Renal pelvis (tissue), 4 donors: ENCODE results near the gene NFATC2. TPM values are rescaled to one million over a fixed set of nuclear protein-coding genes. Genes with fewer than 3 reads are reported as not detected.
"Not testable (repeated sequence)": the region's sequence is repeated elsewhere in the genome, so short reads cannot be mapped to it uniquely, and the experiment has no call there.

Experiments used
- DNase-seq: peaks from one replicate; pipeline ENCODE4 v3.0.0-alpha.2; 2013
- polyA plus RNA-seq, 3 donors: library from polyadenylated mRNA; unstranded; fragments of 120-200 nt; gene quantifications; one replicate each; pipeline ENCODE4 v1.2.1, GENCODE V29; 2013; ENCODE audit not compliant: insufficient read length in 3 of 3

The NFATC2 gene
- polyA plus RNA-seq, 3 donors: 1.6 to 1.7 (median 1.7) TPM

DNA sequence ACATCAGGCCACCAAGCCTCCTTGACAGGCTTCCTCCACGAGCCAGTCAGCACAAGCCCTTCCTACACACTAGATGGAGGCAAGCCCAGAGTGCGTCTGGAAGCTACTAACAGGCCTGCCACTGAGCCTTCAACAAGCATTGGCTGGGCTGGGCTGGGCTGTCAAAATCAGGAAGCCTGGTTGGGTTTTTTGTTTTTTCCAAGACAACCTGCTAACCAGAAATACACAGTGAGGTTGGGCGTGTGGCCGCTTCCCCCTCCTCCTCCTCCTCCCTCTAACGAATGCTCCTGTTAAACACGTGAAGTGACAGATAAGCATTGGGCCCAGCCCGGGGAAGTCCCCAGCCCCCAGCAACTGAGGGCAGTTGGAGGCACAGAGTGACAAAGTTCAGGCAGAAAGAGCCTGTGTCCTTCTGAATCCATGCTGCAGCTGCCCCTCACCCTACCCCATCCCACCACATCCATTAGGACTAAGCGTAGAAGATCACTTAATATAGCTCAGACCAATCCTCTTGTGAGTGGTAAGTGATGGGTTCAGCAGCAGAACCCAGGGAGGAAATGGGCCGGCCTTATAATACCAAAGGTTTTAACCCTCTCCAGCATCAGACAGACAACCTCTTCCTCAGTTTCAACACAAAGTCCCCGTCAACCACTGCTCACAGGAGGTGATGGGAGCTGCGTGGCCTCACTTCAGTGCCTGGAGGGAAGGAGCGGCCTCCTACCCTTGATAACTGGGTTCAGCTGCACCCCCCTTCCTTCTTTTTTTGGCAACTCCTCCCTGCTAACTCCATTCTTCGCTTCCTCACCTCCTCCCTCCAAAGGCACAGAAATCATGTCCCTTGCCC lies 1.1 kb downstream of the NFATC2 start:
- peak; percentile 69 for DNase-seq

DNA sequence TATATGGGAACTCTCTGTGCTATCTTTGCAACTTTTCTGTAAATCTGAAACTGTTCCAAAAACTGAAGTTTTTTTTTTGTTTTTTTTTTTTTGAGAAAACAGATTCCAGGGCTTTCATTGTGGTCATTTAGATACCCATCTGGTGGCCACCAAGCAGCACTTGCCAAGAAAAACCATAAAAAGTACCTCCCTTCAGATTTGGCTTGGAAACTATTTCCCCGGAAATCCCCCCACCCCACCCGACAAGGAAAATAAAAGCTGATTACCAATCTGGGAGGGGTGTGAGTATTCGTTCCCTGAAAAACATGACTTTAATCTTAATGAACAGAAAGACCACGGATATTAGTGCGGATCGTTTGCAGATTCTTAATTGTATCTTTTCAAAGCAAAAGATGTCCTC lies 1.9 kb downstream of the NFATC2 start:
- no peak for DNase-seq

DNA sequence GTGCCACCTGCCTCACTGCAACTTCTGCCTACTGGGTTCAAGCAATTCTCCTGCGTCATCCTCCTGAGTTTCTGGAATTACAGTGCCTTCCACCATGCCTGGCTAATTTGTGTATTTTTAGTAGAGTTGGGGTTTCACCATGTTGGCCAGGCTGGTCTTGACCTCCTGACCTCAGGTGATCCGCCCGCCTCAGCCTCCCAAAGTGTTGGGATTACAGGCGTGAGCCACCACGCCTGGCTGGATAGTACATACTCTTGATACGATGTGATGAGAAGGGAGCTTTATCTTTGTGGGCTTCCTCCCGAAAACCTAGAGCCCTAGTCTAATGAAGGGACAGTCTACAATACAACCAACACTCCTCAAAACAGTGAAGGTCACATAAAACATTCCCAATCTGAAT lies 2.4 kb downstream of the NFATC2 start:
- not testable (repeated sequence) for DNase-seq

DNA sequence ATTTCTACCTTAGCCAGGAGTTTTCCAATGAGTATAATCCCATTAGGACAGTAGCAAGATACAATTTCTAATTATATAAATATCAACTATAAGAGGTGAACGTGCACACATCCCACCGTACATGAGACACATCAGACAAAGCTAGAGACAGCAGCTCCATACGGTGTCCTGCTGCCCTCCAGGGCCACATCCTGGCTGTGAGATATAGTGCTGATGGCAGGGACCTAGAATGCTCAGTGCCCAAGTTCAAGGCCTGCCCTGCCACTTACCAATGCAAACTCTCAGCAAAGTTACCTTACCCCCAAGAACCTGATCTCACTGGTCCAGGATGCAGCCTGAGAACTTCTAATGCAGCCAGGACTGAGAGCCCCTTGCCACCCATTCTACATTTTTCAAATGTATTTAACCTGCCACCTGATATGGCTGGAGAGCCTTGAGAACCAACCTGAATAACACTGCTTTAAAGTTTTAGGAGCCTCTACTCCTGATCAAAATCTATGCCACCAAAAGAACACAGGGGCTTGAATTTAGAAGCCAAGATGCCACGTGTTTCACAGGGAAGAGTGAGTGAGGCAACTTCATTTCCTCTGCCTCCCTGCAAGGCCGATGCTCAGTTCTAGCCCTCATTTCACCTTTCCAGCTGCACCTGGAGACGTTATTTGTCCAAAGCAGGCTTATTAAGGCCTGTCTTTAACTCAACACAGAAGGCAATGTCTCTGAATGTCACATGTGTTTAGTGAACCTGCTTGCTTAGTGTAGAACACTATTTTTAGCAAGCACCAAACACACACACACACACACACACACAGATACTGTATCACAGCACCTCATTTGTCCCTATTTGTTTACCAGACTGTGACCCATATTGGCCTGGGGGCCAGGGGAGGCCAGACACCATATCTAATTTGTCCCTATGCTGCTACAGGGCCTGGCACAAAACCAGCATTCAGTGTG lies 6.1 kb downstream of the NFATC2 start:
- no peak for DNase-seq

DNA sequence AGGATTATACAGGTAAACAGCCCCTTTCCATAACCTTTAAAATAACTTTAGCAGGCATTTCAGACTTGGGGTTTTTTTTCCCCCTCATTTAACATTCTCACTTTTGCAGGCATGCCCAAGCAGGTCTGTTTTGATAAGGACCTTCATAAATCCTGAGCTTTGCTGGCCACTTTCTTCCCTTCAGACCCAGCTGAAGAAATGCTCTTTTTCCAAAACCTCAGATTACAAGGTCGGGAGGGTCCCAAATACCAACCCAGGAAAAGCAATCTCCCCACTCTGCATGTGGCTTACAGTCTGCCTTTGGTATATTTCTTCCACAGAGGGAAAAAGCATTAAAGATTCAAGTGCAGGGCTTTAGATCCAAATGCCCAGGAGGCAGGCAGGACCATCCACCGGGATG lies 6.8 kb downstream of the NFATC2 start:
- no peak for DNase-seq

DNA sequence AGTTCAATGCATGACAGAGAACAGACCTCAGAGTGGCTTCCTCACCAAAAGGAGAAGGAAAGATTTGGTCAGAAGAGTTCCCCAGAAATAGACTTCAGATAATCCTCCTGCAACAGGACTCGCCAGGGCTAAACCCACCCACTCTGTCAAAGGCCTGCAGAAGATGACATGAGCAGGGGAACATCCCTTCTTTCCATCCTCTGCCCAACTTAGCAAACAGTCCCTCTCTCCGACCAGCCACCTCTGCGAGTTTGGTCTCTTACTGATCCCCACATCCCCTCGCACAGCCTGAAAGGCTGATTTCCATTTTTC lies 7.5 kb downstream of the NFATC2 start:
- DNase-seq: no peak

DNA sequence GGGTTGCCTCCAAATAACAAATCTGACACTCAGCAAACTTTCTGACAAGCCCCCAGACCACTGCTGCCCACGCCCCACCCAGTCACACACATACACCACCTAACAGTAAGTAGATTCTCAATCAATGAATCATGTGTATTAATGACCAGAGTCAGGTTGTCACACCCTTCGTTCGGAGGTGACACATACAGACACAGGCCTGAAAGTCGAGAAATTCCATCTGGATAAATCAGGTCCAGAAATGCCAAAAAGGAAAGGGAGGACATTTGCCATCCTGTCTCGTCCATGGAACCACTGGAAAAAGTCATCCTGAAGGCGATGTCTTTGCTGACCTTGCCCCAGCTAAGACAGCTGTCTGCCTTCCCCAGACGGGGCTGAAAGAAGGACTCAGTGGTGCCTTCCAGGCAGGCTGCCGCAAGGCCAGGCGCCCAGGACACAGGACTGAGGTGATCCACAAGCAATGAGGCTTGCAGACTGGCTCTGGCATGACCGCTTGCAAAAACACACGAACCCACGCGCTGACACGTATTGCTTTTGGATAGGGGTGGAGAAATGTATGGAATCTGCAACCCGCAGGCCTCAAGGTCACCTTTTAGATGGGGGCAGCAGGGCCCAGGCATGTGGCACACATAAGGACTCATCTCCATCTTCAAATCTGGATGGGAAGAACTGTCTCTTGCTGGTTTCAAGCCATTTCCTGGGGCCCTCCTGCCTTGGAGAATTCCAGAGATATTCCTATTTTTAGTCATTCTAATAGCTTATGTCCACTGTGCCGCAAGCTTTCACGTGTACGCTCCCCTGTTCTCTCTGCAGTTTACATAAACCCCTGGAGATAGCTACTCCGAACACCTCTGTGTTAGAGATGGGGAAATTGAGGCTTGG lies 9.0 kb downstream of the NFATC2 start:
- DNase-seq: no peak

DNA sequence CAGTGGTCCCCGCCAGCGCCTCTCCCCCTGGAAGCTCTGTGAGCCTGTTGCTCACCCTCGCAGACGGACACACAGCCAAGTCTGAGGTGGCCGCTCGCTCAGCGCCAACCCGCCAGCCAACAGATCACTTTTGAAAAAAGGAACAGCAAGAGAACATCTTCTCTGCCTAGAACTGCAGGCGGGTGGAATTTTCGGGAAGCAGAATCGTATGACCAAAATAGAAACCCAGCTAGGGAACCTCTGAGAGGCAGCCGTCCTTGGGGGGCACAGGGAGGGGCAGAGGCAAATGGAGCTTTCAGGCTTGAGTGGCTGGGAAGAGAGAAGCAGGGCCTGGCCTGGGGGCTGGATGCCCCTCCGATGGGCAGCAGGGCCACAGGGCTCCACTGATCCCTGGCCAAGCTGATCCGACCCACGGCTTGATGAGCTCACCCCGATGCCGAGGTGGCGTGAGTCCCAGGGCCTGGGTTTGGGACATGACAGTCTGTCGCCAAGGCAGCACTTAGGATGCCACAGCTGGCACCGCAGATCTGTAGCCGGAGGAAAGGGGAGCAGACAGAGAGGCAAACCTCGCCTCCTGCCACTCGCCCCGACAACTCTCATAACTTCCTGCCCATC lies 9.8 kb downstream of the NFATC2 start:
- DNase-seq: no peak

DNA sequence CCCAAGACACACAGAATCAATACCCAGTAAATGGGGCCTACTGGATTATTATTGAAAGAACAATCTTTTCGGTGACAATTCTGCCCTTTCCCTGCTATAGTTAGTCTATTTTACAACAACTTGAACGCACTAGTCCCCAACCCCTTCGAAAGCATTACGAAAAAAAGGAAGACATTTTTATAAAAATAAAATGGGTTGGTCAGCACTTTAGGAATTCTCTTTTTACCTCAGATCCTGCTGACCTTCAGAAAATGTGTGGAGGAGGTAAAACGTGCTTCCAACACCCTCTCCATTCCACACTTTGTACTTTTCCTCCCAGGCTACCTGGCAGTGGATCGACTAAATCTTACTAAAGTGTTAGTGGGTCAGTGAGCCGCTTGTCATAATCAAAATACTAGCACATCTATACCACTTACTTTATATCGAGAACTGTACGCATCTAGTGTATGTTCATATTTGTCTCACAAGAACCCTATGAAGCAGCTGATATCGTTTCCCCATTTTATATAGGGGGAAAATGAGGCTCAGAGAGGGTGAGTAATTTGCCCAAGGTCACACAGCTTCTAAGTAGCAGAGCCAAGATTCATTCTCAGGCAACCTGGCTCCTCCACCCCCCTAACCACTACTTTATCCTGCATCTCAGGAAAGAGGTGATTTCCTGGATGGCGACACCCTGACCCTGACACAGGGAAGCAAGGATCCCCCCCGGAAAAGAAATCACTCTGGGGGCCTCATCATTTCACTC lies 10.6 kb downstream of the NFATC2 start:
- no peak for DNase-seq

DNA sequence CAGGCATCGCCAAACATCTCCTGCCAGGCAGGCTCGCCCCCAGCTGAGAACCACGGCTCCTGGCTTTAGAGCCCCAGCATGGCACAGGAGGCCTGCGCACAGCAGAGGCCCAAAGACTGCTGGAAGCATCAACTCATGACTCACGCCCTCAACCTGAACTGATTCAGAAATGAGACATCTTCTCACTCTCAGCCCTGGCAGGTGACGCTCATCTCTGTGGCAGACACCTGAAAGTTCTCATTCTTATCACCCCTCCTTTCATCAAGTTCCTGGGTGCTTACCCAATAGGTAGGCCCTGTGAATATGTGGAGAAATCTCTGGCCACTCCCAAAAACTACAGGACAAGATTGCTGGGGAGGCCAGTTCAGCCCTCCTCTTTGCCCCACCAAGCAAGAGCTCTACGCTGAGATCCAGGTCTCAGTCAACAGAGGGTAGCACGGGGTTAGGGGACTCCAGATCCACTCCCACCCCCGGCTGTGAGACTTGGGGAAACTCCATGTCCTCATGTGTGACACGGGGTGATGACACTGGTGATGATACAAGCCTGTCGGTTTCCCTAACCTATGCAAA lies 11.3 kb downstream of the NFATC2 start:
- DNase-seq: no peak

DNA sequence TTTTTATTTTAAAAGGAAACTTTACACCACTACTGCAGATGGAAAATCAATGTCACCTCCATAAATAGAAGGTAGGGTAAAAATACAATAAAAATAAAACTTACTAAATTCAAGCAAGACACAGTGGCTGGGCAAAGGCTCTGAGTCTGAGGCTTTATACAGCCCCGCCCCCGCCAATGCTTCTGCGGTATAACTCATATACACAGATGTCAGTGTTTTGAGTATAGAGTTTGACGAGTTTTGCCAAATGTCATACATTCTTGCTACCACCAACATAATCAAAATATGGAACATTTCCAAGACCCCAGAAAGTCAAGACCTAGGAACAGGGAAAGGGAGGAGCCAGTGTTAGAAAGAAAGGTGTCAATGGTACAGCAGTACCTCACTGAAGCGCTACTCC lies 12.8 kb downstream of the NFATC2 start:
- DNase-seq: no peak

DNA sequence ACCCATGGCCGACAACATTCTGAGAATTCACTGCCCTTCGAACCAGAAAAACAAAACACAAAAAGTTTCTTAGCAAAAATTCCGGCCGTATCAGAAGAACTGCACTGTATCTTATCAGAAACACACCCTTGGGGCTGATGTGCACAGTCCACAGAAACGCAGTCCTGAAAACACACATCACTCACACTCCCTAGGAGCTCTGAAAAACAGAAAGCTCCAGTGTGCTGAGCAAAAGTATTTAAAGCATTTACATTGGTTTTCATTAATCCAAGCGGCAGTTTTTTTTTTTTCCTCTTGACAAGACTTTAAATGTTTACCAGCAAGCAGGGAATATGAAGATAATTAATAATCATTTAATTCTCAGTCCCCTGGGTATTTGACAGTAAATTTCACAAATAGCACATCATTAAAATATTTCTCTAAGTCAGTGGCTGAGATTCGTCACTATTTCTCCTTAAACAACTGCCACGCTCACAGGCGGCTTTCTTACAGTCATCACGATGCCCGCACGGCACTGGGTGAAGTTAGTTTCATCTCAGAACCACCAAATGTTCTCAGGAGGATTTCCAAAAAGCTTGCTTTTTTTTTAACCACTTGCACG lies 13.3 kb downstream of the NFATC2 start:
- peak; percentile 27 for DNase-seq

DNA sequence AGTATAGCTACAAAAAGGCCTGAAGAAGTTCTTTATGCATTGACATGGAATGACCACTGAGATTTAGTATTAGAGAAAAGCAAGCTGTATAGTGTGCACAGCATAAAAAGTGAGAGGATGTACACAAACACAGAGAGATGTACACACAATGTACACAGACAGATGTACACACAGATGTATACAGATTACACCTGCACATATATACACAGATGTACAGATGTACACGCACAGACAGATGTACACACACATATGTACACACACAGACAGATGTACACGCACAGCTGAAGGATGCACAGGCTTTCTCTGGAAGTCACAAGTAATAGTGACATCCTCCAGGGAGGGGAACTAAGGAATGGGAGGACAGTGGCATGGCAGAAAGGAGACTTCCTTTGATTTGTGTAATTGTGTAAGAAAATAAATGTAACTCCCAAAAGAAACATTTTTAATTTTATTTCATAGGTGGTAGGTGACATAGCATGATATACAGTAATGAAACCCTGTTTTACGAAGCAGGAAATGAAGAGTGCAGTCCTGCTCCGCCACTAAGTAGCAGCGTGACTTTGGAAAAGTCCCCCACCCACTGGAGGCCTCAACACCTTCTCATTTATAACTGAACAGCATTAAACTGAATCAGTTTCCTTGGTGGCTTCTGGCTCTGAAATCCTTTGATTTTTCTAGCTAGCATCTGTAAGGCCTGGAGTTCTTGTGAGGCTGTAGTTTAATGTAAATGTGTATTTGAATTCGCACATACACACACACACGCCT lies 14.1 kb downstream of the NFATC2 start:
- DNase-seq: no peak

DNA sequence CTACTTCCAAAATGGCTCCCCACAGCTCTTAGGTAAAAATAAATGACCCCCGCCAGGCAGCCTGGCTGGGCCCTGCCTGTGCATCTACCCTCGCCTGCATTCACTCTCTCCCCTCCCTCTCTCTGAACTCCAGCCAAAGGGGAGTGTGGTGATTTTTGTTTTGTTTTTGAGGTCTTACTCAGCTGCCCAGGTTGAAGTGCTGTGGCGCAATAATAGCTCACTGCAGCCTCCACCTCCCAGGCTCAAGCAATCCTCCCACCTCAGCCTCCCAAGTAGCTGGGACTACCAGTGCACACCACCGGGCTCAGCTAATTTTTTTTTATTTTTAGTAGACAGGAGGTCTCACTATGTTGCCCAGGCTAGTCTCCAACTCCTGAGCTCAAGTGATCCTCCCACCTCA lies 15.8 kb downstream of the NFATC2 start:
- DNase-seq: no peak

DNA sequence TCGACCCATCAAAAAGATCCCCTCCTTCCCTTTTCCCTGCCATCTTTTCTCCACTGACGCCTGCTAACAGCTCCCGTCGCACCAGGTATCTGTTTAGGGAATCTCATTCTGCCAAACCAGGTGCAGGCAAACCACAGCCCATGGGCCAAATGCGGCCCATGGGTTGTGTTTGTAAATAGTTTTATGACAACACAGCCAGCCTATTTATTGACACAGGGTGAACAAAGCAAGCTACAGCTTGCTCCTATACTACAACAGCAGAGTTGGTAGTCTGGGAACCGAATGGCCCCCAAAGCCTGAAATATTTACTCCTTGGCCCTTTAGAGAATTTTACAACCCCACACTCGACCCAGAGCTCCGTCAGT lies 16.4 kb downstream of the NFATC2 start:
- no peak for DNase-seq

DNA sequence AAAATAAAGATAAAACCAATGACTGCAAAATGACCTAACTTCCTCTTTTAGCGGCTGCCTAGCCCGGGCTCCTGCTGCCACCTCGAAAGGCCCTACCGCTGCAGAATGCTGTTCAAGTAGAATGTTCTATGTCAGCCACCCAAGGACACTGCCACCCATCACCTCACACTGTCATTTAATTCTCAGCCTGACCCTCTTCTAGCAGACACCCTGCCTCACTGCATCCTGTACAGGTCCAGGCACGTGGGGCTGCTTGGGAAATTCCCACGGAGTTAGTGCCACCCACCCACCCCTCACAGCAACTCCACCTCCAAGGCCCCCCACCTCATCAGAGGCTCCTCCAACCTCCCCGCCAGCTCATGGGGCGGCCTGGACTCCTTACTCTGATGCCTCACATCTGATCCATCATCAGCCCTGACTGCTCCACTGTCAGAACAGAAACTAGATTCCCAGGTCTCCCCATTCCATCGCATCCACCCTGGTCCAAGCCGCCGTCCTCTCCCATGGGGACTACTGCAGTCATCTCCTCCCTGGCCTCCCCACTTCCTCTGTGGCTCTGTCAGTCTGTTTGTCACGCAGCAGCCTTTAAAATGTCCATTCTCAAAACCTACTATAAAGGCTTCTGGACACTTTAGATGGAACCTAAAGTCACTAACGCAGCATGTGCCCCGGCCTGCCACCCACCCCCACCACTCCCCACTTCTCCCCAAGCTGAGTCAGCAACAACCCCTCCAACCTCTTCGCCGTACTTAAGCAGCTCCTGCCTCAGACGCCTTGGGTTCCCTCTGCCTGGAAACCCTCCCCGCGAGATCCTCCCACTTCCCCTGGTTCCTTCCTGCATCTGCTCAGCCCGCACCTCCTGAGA lies 17.0 kb downstream of the NFATC2 start:
- no peak for DNase-seq

DNA sequence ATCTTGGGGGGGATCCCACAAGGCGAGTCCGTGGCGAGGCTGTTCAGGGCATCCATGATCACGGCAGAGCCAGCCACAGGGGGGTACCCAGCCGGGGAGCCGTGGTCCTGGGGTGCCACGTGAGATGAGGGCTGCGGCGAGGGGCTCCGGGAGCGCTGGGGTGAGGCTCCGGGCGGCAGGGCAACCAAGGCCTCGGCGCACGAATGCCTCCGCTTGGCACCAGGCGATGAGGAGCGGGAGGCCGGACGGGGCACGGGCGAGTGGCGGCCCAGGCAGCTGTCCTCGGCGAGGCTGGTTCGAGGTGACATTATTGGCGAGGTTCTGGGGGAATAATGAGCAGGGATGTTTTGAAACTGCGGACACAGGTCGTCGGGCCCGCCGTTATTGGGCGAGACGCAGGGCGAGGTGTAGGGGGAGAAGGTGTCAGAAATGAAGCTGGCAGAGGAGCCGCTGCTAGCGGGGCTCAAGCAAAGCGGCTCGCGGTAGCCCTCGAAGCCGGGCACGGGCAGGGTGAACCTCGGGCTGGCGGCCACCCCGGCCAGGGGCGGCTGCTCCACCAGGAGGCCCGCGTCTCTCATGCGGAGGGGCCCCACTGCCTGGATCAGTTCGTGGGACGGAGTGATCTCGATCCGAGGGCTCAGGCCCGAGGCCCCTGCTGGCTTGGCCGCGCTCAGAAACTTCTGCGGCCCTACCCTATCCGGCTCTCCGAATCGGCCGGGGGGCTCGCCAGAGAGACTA lies 19.1 kb downstream of the NFATC2 start:
- no peak for DNase-seq

DNA sequence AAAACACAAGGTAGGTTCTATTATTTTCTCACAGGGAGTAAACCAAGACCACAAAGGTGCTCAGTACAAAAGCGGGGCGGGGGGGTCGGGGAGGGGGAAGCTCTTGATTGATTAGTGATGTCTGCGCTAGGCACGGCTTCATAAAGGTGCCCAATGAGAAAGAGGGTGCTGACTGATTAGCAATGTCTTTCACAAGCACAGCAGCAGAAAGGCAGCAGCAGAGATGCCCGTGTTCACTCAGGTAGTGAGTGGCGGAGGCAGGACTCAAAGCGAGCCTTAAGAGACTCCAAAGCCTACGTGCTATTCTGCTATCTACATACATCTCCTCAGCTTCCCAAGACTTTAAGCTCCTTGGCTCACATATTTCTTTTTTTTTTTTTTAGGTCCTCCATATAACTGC lies 20.3 kb downstream of the NFATC2 start:
- DNase-seq: no peak
